ENCODE data around the gene ABCF2. TPM values are rescaled to one million over a fixed set of nuclear protein-coding genes. Genes with fewer than 3 reads are reported as not detected.

ABCF2 gene
- total and polyA plus RNA-seq, 2 of the 4 experiments (the other 2 are of a cell fraction) = 46.2 to 103 TPM

GRCh38 chr7:151167197-151167961 lies 59.6 kb downstream of the ABCF2 start, which contains the start of gene GBX1:
Gene GBX1 (minus strand): TSS chr7:151167694. CDS start chr7:151167548, 146 bp downstream.
- Histone ChIP-seq H3K9me1 (ENCODE audit: insufficient read depth, low read length) (no peaks in the 10 kb centered on the region), H3K79me1 (ENCODE audit: low read depth in 1 of 2, low read length in 2 of 2) (no peaks in the 10 kb centered on the region), H2BK20ac (ENCODE audit: low read depth, low read length) (no peak within 1 kb of the TSS), H3K14ac (replicated peaks; ENCODE audit: low read depth, low read length) (no peak within 1 kb of the TSS), H3K4me3 (ENCODE audit: insufficient read depth, low read depth, low read length) (peak within 1 kb of the TSS; percentile 23; the same call in 1 of the 2 replicates), H3K36me3 (ENCODE audit: control insufficient read depth, insufficient read depth, low read length) (no peaks in the 10 kb centered on the region), H4K91ac (ENCODE audit: insufficient read depth, low read depth, low read length) (no peak within 1 kb of the TSS), H3K27me3 (ENCODE audit: control insufficient read depth, insufficient read depth, low read length) (peaks cover 62% of the 10 kb centered on the region), H2BK120ac (ENCODE audit: low read depth, low read length) (no peak within 1 kb of the TSS), H4K20me1 (ENCODE audit: insufficient read depth, low read length) (no peaks in the 10 kb centered on the region; the same call in 1 of the 2 replicates), H3K9ac (ENCODE audit: low read depth, low read length) (no peak within 1 kb of the TSS), H3K23ac (ENCODE audit: low read depth, low read length) (no peak within 1 kb of the TSS), H3K56ac (ENCODE audit: extremely low read depth, insufficient read depth, low read length) (no peak within 1 kb of the TSS), H2BK15ac (ENCODE audit: low read depth, low read length) (no peak within 1 kb of the TSS), H3K9me3 (ENCODE audit: control insufficient read depth, insufficient read depth, low read length) (peaks cover 3% of the 10 kb centered on the region; the same call in 1 of the 2 replicates), H3K4ac (ENCODE audit: low read depth, low read length) (no peak within 1 kb of the TSS), H3K4me2 (ENCODE audit: low read depth, low read length) (no peak within 1 kb of the TSS), H4K8ac (ENCODE audit: low read depth in 2 of 2, low read length in 2 of 2) (no peak within 1 kb of the TSS), H3K4me1 (ENCODE audit: control insufficient read depth, insufficient read depth, low read length) (peaks cover 1% of the 10 kb centered on the region; the same call in 1 of the 2 replicates), H3K27ac (ENCODE audit: insufficient read depth, low read length) (no peak within 1 kb of the TSS), H2BK5ac (ENCODE audit: low read depth, low read length, poor library complexity, severe bottlenecking) (no peak within 1 kb of the TSS), H3K18ac (ENCODE audit: low read depth, low read length) (no peak within 1 kb of the TSS), H2AFZ (replicated peaks; ENCODE audit: low read length, poor library complexity) (peak within 1 kb of the TSS; percentile 79), H2AK5ac (ENCODE audit: low read depth, low read length) (no peak within 1 kb of the TSS), H4K5ac (ENCODE audit: low read depth, low read length) (no peak within 1 kb of the TSS), H2AK9ac (replicated peaks; ENCODE audit: low read depth, low read length, poor library complexity) (no peak within 1 kb of the TSS)
- 0% methylated on average over 31 of the region's 101 CpGs; no CpG with 5 or more reads in 1 of the 2 experiments for WGBS, 2 experiments (ENCODE audit: extremely low coverage in 2 of 2, insufficient read length in 1 of 2)
- dilution Hi-C loops (cut with HindIII; ENCODE audit: low sequenced_read_pairs, unreplicated experiment) (no loop called here), intact Hi-C loops (cut with micrococcal nuclease) (no loop called here), in situ Hi-C loops (cut with MboI; ENCODE audit: low sequenced_read_pairs) (no loop called here)
- ATAC-seq (ENCODE audit: low read depth) (peak; percentile 76), DNase-seq (no peak)
- POLR2A ChIA-PET (ENCODE audit: unreplicated experiment) = no interaction called here
- BruUV-seq (replicated peaks) = no TSS peak
- TF ChIP-seq ELK1 (IDR thresholded peaks at IDR 0.05; ENCODE audit: borderline replicate concordance, low read depth, low read length) (no peak), CTCF (conservative IDR thresholded peaks at IDR 0.05; ENCODE audit: low read depth, low read length) (peak; percentile 12; the same call in 1 of the 2 replicates)
- CTCF ChIA-PET = no interaction called here

Data from IMR-90 (cell line).